Lower leg skin (tissue), 3 donors: ENCODE measurements around the gene LYPD4.

ENCODE experiments used
- CTCF ChIP-seq, 3 donors: fragments of 450-650 bp; IDR thresholded peaks; one replicate each; pipeline ENCODE4 v1.5.1; 2016; ENCODE audit warnings: antibody characterized with exemption in 3 of 3, mild to moderate bottlenecking in 3 of 3, moderate library complexity in 2 of 3
- POLR2A ChIP-seq, 2 donors: fragments of 450-650 bp; IDR thresholded peaks; one replicate each; pipeline ENCODE4 v1.6.1; 2016 to 2017; ENCODE audit warnings: antibody characterized with exemption in 2 of 2, mild to moderate bottlenecking in 1 of 2, moderate library complexity in 1 of 2

- TF ChIP-seq CTCF (IDR thresholded peaks at IDR 0.05) (no peak), POLR2A (IDR thresholded peaks at IDR 0.05) (no peak)
These were observed 18.0 kb upstream of the LYPD4 start for GRCh38 chr19:41862445-41862986.
